ENCODE data around the gene ATF4.

ATF4 gene

GRCh38 chr22:39545386-39546365 lies 25.3 kb downstream of the ATF4 start:
- Mint-ChIP-seq H3K4me3 (no peak overlapping the region), H3K9me3 (no peaks in the 10 kb centered on the region), H3K27ac (no peak overlapping the region), H3K36me3 (ENCODE audit: low read depth) (no peaks in the 10 kb centered on the region), H3K27me3 (peaks cover 48% of the 10 kb centered on the region), H3K4me1 (ENCODE audit: low read depth) (peaks cover 16% of the 10 kb centered on the region)

GRCh38 chr22:39546889-39547586 lies 26.7 kb downstream of the ATF4 start:
- Mint-ChIP-seq H3K4me3 (no peak overlapping the region), H3K27me3 (peaks cover 57% of the 10 kb centered on the region), H3K36me3 (ENCODE audit: low read depth) (no peaks in the 10 kb centered on the region), H3K9me3 (no peaks in the 10 kb centered on the region), H3K27ac (no peak overlapping the region), H3K4me1 (ENCODE audit: low read depth) (peaks cover 16% of the 10 kb centered on the region)

GRCh38 chr22:39547587-39547947 lies 27.2 kb downstream of the ATF4 start:
- no peaks in the 10 kb centered on the region for H3K9me3 Mint-ChIP-seq
- no peak overlapping the region for H3K27ac Mint-ChIP-seq
- H3K27me3 Mint-ChIP-seq = peaks cover 58% of the 10 kb centered on the region
- H3K4me3 Mint-ChIP-seq = no peak overlapping the region
- H3K36me3 Mint-ChIP-seq (ENCODE audit: low read depth) = no peaks in the 10 kb centered on the region
- peaks cover 16% of the 10 kb centered on the region for H3K4me1 Mint-ChIP-seq (ENCODE audit: low read depth)

- H3K36me3 Mint-ChIP-seq (ENCODE audit: low read depth) = no peaks in the 10 kb centered on the region
- H3K4me3 Mint-ChIP-seq = no peak overlapping the region
- H3K27me3 Mint-ChIP-seq = peaks cover 52% of the 10 kb centered on the region
- H3K9me3 Mint-ChIP-seq = no peaks in the 10 kb centered on the region
- no peak overlapping the region for H3K27ac Mint-ChIP-seq
- peaks cover 4% of the 10 kb centered on the region for H3K4me1 Mint-ChIP-seq (ENCODE audit: low read depth)
These were observed 33.1 kb downstream of the ATF4 start for GRCh38 chr22:39553429-39553828.

GRCh38 chr22:39554151-39554550 lies 33.8 kb downstream of the ATF4 start:
- H3K27ac Mint-ChIP-seq = no peak overlapping the region
- H3K4me3 Mint-ChIP-seq = no peak overlapping the region
- no peaks in the 10 kb centered on the region for H3K9me3 Mint-ChIP-seq
- H3K27me3 Mint-ChIP-seq = peaks cover 57% of the 10 kb centered on the region
- peaks cover 4% of the 10 kb centered on the region for H3K4me1 Mint-ChIP-seq (ENCODE audit: low read depth)
- no peaks in the 10 kb centered on the region for H3K36me3 Mint-ChIP-seq (ENCODE audit: low read depth)

GRCh38 chr22:39556970-39557841 lies 36.8 kb downstream of the ATF4 start:
- H3K4me3 Mint-ChIP-seq = peak overlapping the region; percentile 65
- peaks cover 47% of the 10 kb centered on the region for H3K27me3 Mint-ChIP-seq
- no peaks in the 10 kb centered on the region for H3K9me3 Mint-ChIP-seq
- no peaks in the 10 kb centered on the region for H3K36me3 Mint-ChIP-seq (ENCODE audit: low read depth)
- H3K27ac Mint-ChIP-seq = no peak overlapping the region
- peaks cover 4% of the 10 kb centered on the region for H3K4me1 Mint-ChIP-seq (ENCODE audit: low read depth)

- H3K4me3 Mint-ChIP-seq = peak overlapping the region; percentile 51
- no peak overlapping the region for H3K27ac Mint-ChIP-seq
- peaks cover 4% of the 10 kb centered on the region for H3K4me1 Mint-ChIP-seq (ENCODE audit: low read depth)
- no peaks in the 10 kb centered on the region for H3K36me3 Mint-ChIP-seq (ENCODE audit: low read depth)
- H3K27me3 Mint-ChIP-seq = peaks cover 39% of the 10 kb centered on the region
- H3K9me3 Mint-ChIP-seq = no peaks in the 10 kb centered on the region
These were observed 37.9 kb downstream of the ATF4 start for GRCh38 chr22:39558254-39558727.

GRCh38 chr22:39558950-39559349 lies 38.6 kb downstream of the ATF4 start:
- Mint-ChIP-seq H3K27me3 (peaks cover 38% of the 10 kb centered on the region), H3K27ac (no peak overlapping the region), H3K36me3 (ENCODE audit: low read depth) (no peaks in the 10 kb centered on the region), H3K4me1 (ENCODE audit: low read depth) (peaks cover 4% of the 10 kb centered on the region), H3K4me3 (no peak overlapping the region), H3K9me3 (no peaks in the 10 kb centered on the region)

GRCh38 chr22:39559456-39560105 lies 39.2 kb downstream of the ATF4 start:
- no peak overlapping the region for H3K4me3 Mint-ChIP-seq
- H3K27me3 Mint-ChIP-seq = peaks cover 32% of the 10 kb centered on the region
- H3K4me1 Mint-ChIP-seq (ENCODE audit: low read depth) = peaks cover 4% of the 10 kb centered on the region

GRCh38 chr22:39560127-39560526 lies 39.8 kb downstream of the ATF4 start:
- no peaks in the 10 kb centered on the region for H3K36me3 Mint-ChIP-seq (ENCODE audit: low read depth)
- no peaks in the 10 kb centered on the region for H3K9me3 Mint-ChIP-seq
- no peak overlapping the region for H3K4me3 Mint-ChIP-seq
- no peak overlapping the region for H3K27ac Mint-ChIP-seq
- peaks cover 4% of the 10 kb centered on the region for H3K4me1 Mint-ChIP-seq (ENCODE audit: low read depth)
- peaks cover 31% of the 10 kb centered on the region for H3K27me3 Mint-ChIP-seq

More at GRCh38 chr22:39559456-39560105, 39.2 kb downstream of the ATF4 start:
- Mint-ChIP-seq H3K9me3 (no peaks in the 10 kb centered on the region), H3K27ac (no peak overlapping the region), H3K36me3 (ENCODE audit: low read depth) (no peaks in the 10 kb centered on the region)

- no peaks in the 10 kb centered on the region for H3K36me3 Mint-ChIP-seq (ENCODE audit: low read depth)
- no peak overlapping the region for H3K4me3 Mint-ChIP-seq
- H3K9me3 Mint-ChIP-seq = peaks cover 8% of the 10 kb centered on the region
- H3K27me3 Mint-ChIP-seq = peaks cover 14% of the 10 kb centered on the region
- peaks cover 12% of the 10 kb centered on the region for H3K4me1 Mint-ChIP-seq (ENCODE audit: low read depth)
- no peak overlapping the region for H3K27ac Mint-ChIP-seq
These were observed 42.6 kb downstream of the ATF4 start for GRCh38 chr22:39562839-39563489.

GRCh38 chr22:39563571-39564428 lies 43.4 kb downstream of the ATF4 start:
- Mint-ChIP-seq H3K4me1 (ENCODE audit: low read depth) (peaks cover 13% of the 10 kb centered on the region), H3K27ac (no peak overlapping the region), H3K9me3 (peaks cover 8% of the 10 kb centered on the region), H3K36me3 (ENCODE audit: low read depth) (no peaks in the 10 kb centered on the region), H3K27me3 (peaks cover 10% of the 10 kb centered on the region), H3K4me3 (no peak overlapping the region)

GRCh38 chr22:39565414-39565944 lies 45.1 kb downstream of the ATF4 start:
- H3K36me3 Mint-ChIP-seq (ENCODE audit: low read depth) = no peaks in the 10 kb centered on the region
- H3K4me1 Mint-ChIP-seq (ENCODE audit: low read depth) = peaks cover 13% of the 10 kb centered on the region
- peak overlapping the region; percentile 53 for H3K27ac Mint-ChIP-seq
- H3K4me3 Mint-ChIP-seq = no peak overlapping the region
- peaks cover 8% of the 10 kb centered on the region for H3K9me3 Mint-ChIP-seq
- H3K27me3 Mint-ChIP-seq = peaks cover 2% of the 10 kb centered on the region

All from stimulated activated naive CD8-positive, alpha-beta T cell treated with anti-CD3 and anti-CD28 coated beads, Interleukin-15, Interleukin-2, amounts not matched to agents 100 ng/mL and 50 ng/mL, for 24 hours (primary cell).